GM21515 (cell line): ENCODE measurements around the gene DHRS12.

Experiments used
- ATAC-seq: cut with Tn5 transposase; IDR thresholded peaks from one replicate; pipeline ENCODE4 v1.9.1; 2021; ENCODE audit not compliant: unreplicated experiment

The DHRS12 gene

DNA sequence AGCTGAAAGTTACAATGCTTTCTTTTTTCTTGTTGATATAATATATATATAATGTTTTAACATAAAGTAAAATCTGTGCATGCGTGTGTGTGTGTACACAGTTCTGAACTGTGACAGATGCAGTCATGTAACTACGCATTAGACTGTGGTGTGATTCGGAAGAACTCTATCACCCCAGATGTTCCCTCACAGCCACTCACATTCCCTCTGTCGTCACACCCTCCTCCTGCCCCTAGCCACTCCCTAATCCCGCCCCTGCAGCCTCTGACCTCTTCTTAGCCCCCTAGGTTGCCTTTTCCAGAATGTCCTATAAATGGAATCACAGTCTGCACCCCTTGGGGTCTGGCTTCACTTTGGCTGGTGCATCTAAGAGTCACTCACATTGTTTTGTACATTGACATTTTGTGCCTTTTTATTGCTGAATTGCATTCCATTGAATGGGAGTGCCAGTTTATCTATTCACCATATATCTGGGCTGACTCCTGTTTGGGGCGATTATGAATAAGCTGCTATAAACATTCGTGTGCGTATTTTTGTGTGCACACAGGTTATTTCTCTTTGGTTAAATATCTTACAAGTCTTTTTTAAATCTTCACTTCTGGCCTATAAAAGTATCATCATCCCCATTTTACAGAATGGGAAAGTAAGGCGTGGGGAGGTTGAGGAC is 20.4 kb downstream of the DHRS12 start:
- ATAC-seq = no peak

DNA sequence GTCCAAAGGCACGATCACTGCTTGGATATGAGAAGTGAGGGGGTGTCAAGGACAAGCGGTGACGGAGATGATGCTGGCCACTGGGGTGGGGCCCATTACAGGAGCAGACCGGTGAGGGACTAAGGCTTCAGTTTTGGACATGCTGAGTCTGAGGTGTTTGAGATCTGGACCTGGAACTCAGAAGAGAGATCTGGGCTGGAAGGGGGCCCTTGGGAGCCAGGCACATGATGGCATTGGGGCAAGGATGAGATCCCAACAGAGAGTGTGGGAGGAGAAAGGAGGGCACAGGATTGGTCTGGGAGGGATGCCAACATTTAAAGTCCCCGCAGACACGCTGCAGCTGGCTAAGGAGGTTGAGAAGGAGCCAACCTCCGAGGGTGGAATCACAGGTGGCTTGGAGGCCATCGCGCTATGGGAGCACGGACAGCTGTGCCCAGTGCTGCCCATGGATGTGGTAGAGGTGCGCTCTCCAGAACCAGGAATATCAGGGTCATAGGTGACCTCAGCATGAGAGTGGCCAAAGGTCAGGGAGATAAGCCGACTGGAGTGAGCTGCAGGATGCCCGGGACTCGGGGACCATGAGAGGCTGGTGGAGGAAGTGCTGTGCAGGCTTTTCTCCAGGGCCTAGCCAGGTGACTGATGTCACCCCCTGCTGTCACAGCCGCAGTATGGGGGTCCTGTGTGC is 21.8 kb downstream of the DHRS12 start:
- no peak for ATAC-seq

- no peak for ATAC-seq
Observed at GRCh38 chr13:51781246-51782022, 22.5 kb downstream of the DHRS12 start.

DNA sequence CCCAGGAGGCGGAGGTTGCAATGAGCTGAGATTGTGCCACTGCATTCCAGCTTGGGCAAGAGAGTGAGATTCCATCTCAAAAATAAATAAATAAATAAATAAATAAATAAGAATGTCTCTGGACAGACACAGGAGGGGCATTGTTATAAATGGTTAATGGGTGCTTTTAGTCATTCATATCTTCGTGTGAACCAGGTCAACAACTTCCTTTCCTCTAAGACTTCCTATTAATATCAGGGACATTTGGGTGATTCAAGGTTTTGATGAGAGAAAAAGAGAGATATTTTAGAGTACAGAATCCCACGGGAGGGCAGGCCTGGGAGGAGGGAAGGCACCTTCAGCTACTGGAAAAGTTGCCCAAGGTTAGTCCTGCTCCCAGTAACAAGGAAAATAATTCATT is 23.9 kb downstream of the DHRS12 start:
- ATAC-seq = no peak

DNA sequence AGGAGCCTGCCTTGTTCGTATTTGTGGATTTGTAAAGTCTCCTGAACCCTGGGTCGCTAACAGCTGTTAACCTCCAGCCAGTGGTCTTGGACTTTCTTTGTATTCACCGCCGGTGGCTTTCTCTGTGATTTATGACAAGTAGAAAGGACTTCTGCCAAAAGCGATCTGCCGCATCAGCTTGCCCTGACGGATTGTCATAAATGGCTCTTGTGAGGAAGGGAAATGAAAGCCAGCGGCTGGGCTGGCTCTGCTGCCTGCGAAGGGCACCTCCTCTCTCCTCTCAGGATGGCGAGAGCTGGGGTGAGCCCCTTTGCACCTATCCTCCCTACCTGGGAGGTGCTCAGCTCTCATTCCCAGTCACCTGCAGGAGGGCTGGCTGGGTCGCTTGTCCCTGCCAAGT is 25.6 kb downstream of the DHRS12 start:
- ATAC-seq = no peak

- ATAC-seq = no peak
Observed at GRCh38 chr13:51777921-51778320, 26.0 kb downstream of the DHRS12 start.

DNA sequence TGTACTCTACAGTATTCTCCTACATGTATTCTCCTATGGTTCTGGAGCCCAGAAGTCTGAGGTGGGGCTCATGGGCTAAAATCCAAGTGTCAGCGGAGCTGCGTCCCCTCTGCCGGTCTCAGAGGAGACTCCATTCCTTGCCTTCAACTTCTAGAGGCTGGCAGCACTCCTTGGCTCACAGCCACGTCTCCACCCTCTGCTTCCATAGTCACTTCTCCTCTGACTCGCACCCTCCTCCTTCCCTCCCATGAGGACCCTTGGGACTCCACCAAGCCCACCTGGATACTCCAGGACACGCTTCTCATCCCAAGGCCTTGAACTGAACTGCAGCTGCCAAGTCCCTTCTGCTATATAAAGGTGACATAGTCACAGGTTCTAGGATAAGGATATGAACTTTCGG is 27.8 kb downstream of the DHRS12 start:
- ATAC-seq = no peak

DNA sequence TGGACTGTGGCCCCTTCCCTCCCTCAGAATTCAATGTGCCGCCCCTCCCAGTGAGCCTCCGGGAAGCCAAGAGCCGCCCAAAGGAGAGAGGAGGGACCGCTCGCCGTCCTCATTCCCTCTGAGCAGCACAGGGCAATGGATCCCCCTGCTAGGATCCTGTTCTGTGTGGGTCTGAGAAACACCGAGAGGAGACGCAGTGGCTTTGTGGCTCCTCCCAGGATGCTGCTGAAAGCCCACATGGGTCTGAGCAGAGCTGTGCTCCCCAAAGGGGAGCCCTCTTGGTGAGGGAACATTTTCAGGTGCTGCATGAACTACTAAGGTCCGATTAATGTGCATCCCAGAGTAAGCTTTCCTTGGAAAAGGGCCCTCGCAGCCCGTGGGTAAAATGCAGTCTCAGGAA is 30.4 kb downstream of the DHRS12 start:
- ATAC-seq = no peak

DNA sequence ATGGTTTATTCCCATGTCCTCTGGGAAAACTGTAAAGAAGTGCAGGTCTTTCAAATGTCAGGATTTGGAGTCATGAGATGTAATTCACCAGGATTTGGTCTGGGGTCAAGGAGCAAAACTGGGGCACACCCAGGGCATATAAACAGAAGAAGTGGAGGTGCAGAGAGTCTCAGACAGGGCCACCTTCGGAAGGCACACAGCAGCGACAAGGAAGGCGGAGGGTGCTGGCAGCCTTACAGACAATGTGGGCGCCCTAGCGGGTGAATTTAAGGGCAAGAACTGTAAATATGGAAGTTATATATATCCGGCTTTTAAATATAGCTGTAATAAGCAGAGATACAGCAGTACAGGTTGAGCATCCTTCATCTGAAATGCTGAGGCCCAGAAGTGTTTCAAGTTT is 31.2 kb downstream of the DHRS12 start:
- ATAC-seq = no peak

DNA sequence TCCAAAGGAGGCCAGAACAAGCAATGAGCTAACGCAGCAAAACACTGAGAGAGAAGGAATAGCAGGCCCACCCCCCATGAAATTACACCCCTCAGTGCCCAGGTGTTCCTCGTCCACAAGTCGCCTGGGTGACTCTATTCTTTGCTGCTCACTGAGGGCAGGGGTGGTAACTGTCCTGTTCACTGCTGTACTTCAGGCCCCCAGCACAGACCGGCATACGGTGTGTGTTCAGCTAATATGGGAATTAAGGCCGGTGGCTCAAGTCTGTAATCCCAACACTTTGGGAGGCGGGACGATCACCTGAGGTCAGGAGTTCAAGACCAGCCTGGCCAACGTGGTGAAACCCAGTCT is 31.9 kb downstream of the DHRS12 start:
- ATAC-seq = no peak

- no peak for ATAC-seq
Observed at GRCh38 chr13:51771418-51772104, 32.4 kb downstream of the DHRS12 start.

DNA sequence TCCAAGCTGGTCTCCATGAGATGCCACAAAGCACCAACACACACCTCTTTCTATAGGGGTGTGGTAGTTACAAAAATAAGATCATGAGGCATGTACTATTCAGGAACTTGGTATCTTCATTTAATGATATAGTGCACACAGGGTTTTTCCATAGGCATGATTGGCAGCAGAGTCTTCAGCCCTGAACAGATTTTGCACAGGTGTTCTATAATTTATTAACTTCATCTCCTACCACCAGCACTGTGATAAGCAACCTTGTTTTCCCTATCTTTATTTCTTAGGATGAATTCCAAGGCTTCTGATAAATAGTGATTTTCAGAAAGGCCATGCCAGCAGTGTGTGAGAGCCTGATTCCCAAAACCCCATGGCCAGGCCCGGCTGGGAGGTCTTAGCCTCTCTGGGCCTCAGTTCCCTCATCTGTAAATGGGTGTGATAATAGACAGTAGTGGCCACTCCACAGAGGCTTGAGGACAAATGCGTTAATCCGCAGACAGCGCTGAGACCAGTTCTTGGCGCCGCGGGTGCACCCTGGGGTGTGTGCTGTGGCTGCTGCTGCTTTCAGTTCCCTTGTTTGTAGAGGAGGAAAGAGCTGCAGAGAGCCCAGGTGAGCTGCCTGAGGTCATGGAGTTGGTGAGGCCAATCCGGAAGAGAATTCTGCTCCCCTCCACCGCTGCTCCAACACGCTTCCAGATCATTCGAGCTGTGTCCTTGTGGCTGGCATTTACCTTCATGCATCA is 33.1 kb downstream of the DHRS12 start:
- ATAC-seq = no peak

- no peak for ATAC-seq
Observed at GRCh38 chr13:51770160-51770559, 33.8 kb downstream of the DHRS12 start.

DNA sequence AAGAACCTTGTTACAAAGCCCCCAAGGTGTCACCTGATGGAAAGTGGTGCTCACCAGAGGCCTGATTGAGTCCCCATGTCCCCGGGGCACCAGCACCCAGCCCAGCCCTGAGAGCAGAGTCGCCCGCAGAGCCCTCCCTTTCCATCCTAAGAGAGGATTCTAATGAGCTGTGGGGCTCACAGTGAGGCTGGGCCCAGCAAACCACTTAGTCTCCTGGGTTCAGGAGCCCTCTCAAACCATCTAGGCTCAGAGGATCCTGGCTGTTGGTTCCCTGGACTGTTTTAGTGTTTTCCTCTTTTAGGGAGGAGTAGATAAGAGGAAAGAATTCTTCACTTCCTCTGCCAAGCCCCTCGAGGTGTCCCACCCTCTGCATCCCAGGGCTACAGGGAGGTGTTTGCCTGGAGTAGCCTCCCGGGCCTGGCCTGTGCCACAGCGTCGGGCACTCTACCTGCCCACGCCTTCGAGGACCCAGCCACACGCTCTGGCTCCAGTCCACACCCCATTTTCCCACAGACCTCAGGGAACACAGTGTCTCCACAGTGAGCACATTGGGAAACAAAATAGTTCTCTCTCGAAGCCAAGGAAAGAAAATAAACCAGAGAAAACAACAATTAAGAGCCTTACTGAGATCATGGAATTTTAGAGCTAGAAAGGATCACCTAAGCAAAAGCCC is 34.4 kb downstream of the DHRS12 start:
- ATAC-seq = no peak

GRCh38 chr13:51768976-51769375 is 35.0 kb downstream of the DHRS12 start:
- ATAC-seq = no peak

DNA sequence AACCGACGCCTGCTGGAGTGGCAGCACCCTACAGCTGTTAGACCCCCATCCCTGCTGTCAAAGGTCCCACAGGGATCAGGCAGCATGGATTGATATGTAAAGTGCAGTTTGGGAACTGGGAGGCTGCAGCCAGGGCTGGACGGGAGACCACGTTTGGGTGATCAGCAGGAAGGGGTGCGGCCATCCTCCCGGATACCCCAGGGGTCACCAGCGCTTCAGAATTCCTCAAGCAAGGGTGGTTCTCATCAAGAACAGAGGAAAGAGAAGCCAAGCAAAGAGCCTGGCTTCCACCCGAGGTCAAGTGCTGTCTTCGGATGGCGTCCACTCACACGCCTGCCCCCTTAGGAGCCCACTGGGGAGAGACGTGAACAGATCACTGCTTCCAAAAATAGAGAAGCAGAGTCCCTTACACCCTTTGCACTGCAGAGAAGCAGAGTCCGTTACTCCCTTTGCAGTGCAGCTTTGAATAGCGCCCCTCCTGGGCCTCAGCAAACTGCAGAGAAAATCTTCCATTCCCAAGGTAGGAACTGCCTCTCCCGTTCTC is 35.5 kb downstream of the DHRS12 start:
- ATAC-seq = no peak

DNA sequence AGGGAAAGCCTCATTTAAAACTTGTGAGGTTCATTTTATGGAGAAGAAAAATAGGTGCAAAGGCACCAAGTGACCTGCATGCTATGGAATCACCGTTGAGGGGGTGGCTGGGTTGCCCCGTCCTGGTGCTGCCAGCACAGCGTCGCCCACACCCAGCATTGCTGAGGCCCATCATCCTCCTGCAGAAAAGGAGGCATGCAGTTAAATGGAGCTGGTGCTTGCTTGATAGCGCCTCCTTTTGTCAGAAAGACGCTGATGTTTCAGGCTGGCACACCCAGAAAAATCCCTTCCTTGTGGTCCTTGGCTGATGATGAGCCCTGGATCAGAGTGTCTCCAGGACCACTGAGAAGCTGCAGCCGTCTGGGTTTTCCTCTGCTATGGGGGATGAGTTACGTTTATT is 36.9 kb downstream of the DHRS12 start:
- no peak for ATAC-seq

DNA sequence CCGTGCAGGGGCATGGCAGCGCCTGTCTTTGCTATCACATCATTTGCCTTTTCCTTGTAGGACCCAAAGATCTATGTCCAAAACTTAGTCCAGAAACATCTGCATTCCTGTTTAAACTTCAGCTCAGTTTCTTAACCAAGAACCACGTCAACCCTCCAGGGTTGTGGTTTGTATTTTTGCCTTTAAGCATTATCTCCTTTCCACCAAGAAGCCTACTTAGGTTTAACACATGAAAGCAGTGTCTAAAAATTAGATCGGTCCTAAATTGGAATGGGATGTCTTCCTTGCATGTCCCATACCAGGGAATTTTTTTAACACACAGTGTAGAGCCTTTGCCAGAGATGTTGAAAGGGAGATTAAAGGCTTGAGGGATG is 38.8 kb downstream of the DHRS12 start:
- no peak for ATAC-seq

- ATAC-seq = peak; percentile 87
Observed at GRCh38 chr13:51764184-51765141, 39.5 kb downstream of the DHRS12 start.
